ENCODE results near the gene IGFL4. TPM values are rescaled to one million over a fixed set of nuclear protein-coding genes. Genes with fewer than 3 reads are reported as not detected.

IGFL4 gene
- total RNA-seq, 4 donors from 2014 or later = not detected

- Histone ChIP-seq H3K27me3 (peaks cover 37% of the 10 kb centered on the region), H3K36me3 (no peaks in the 10 kb centered on the region), H3K4me3 (peak overlapping the region; percentile 6 to 70 (median 51)), H3K4me1 (peaks cover 3 to 28% (median 22%) of the 10 kb centered on the region in 4 donors), H3K27ac (peak overlapping the region in 1 of 4 donors; percentile 54), H3K9me3 (no peaks in the 10 kb centered on the region)
- no peak for DNase-seq
- TF ChIP-seq POLR2AphosphoS5 (IDR thresholded peaks at IDR 0.05) = no peak
- no peak for TF ChIP-seq POLR2A (IDR thresholded peaks at IDR 0.05)
- no peak for TF ChIP-seq CTCF (IDR thresholded peaks at IDR 0.05)
- no peak for TF ChIP-seq EP300 (IDR thresholded peaks at IDR 0.05; ENCODE audit: low read depth)
- intact Hi-C loops (cut with DNase I; ENCODE audit: low total_unique reads) = no loop called here
- WGBS, 2 donors (ENCODE audit: low coverage in 1 of 2) = 6 to 7% methylated on average over 8 to 63 of the region's 63 CpGs
- in situ Hi-C loops (cut with MboI; ENCODE audit: low pct_ligation_motif_present in 1 of 4, low pct_unique_long_range_greater_than_20kb in 1 of 4, low sequenced_read_pairs in 3 of 4) = no loop called here
Measured at GRCh38 chr19:46015687-46016425, 24.9 kb downstream of the IGFL4 start.

- H3K9me3 ChIP-seq = no peaks in the 10 kb centered on the region
Measured at GRCh38 chr19:46014941-46015686, 25.7 kb downstream of the IGFL4 start.

GRCh38 chr19:46014534-46014933, 26.3 kb downstream of the IGFL4 start:
- Histone ChIP-seq H3K27ac (peak overlapping the region in 1 of 4 donors; percentile 46), H3K9me3 (no peaks in the 10 kb centered on the region), H3K27me3 (peaks cover 37% of the 10 kb centered on the region), H3K4me3 (peak overlapping the region in 2 of 4 donors; percentile 38 to 70), H3K4me1 (peaks cover 3 to 28% (median 22%) of the 10 kb centered on the region in 4 donors), H3K36me3 (no peaks in the 10 kb centered on the region)
- TF ChIP-seq EP300 (IDR thresholded peaks at IDR 0.05; ENCODE audit: low read depth) = no peak
- TF ChIP-seq POLR2A (IDR thresholded peaks at IDR 0.05) = no peak
- no peak for TF ChIP-seq POLR2AphosphoS5 (IDR thresholded peaks at IDR 0.05)
- TF ChIP-seq CTCF (IDR thresholded peaks at IDR 0.05) = no peak
- in situ Hi-C loops (cut with MboI; ENCODE audit: low pct_ligation_motif_present in 1 of 4, low pct_unique_long_range_greater_than_20kb in 1 of 4, low sequenced_read_pairs in 3 of 4) (no loop called here), intact Hi-C loops (cut with DNase I; ENCODE audit: low total_unique reads) (no loop called here)
- 35% methylated on average over 8 of the region's 8 CpGs; no CpG with 5 or more reads in 1 of the 2 donors for WGBS, 2 donors (ENCODE audit: low coverage in 1 of 2)
- no peak for DNase-seq

More at GRCh38 chr19:46014941-46015686, 25.7 kb downstream of the IGFL4 start:
- no peaks in the 10 kb centered on the region for H3K36me3 ChIP-seq
- 21% methylated on average over 17 of the region's 74 CpGs; no CpG with 5 or more reads in 1 of the 2 donors for WGBS, 2 donors (ENCODE audit: low coverage in 1 of 2)
- peak; percentile 83 for DNase-seq
- peak in 2 of 3 donors; percentile 20 to 21 for TF ChIP-seq POLR2AphosphoS5 (IDR thresholded peaks at IDR 0.05)
- TF ChIP-seq CTCF (IDR thresholded peaks at IDR 0.05) = no peak
- H3K4me3 ChIP-seq = peak overlapping the region in 3 of 4 donors; percentile 10 to 70 (median 56)
- intact Hi-C loops (cut with DNase I; ENCODE audit: low total_unique reads) (no loop called here), in situ Hi-C loops (cut with MboI; ENCODE audit: low pct_ligation_motif_present in 1 of 4, low pct_unique_long_range_greater_than_20kb in 1 of 4, low sequenced_read_pairs in 3 of 4) (no loop called here)
- peaks cover 37% of the 10 kb centered on the region for H3K27me3 ChIP-seq
- peak overlapping the region in 1 of 4 donors; percentile 46 for H3K27ac ChIP-seq
- peaks cover 3 to 28% (median 22%) of the 10 kb centered on the region in 4 donors for H3K4me1 ChIP-seq

Measured in transverse colon (tissue), 4 donors.